IPS-18c (cell line): Measurements from ENCODE around the gene TMEM62.
"Not testable (repeated sequence)": the region's sequence is repeated elsewhere in the genome, so short reads cannot be mapped to it uniquely, and the experiment has no call there.

Source experiments
- H3K4me3 ChIP-seq: 2 replicates; pipeline ENCODE4 v1.7.0; 2013; ENCODE audit warnings: low read depth, mild to moderate bottlenecking, low read length, moderate library complexity; ENCODE audit not compliant: insufficient read depth
- H3K9me3 ChIP-seq: one replicate; pipeline ENCODE4 v1.6.1; 2013; ENCODE audit warnings: mild to moderate bottlenecking, low read length, moderate library complexity; ENCODE audit not compliant: control insufficient read depth, insufficient read depth

TMEM62 gene

DNA sequence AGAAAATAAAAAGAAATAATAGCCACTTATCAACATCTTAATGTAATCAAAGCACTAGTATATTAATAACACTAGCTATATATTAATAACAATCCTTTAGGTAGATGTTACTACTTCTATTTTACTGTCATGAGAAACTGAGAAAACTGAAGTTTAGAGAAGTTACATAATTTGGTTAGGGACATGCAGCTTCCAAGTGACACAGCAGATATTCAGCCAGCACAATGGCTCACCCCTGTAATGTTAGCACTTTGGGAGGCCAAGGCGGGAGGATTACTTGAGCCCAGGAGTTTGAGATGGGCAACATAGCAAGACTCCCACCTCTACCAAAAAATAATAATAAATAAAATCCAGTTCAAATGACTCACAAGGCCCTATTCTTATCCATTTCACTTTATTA lies 25.6 kb upstream of the TMEM62 start:
- H3K4me3 ChIP-seq, result no peak overlapping the region
- H3K9me3 ChIP-seq, result no peaks in the 10 kb centered on the region

DNA sequence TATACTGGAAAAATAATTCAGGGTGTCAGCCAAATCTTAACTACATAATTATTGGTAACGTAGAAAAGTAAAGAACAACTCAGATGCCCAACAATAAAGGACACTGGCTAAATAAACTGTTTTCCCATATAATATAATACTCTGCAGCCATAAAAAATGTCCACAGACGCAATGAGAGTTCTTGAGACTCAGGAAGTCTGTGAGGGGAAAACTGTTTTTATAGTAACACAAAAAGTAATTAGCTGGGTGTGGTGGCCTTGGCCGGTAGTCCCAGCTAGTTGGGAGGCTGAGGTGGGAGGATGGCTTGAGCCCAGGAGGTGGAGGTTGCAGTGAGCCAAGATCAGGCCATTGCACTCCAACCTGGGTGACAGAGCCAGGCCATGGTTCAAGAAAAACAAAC lies 22.0 kb upstream of the TMEM62 start:
- Histone ChIP-seq H3K9me3 (no peaks in the 10 kb centered on the region), H3K4me3 (no peak overlapping the region)

DNA sequence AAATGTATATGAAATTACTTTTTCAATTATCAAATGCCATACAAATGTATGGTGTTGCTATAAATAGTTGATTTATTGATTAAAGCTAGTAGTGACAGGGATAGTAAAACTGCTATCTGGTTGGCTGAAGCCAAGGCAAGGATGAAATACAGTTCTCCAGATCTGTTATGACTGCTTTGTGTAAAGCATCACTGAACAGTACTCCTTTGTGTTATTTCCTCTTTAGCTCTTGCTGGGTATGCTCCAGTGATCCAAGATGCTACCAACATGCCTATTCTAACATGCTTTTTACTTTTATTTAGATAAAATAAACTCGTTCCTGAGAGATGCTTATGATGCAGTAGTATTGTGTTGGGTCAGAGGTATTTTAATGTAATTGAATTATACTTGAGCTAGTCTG lies 15.1 kb upstream of the TMEM62 start:
- Histone ChIP-seq H3K9me3 (no peaks in the 10 kb centered on the region), H3K4me3 (no peak overlapping the region)

DNA sequence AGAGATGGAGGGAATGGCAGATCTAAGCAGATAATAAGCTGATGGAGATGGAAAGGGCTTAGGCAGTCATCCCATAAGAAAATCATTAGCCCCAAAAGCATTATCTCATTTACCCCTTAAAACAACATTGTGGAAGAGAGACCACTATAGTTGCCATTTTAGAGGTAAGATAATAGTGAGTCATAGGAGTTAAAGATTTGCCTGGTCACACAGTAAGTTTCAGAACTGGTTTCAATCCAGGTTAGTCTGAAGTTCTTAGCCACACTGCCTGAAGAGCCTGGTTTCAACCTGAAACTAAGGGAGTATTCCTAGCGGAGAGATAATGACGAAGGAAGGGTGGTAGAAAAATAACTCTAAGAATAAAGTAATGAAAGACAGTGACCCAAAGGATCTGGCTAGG lies 14.6 kb upstream of the TMEM62 start:
- no peaks in the 10 kb centered on the region for H3K9me3 ChIP-seq
- H3K4me3 ChIP-seq, result no peak overlapping the region

DNA sequence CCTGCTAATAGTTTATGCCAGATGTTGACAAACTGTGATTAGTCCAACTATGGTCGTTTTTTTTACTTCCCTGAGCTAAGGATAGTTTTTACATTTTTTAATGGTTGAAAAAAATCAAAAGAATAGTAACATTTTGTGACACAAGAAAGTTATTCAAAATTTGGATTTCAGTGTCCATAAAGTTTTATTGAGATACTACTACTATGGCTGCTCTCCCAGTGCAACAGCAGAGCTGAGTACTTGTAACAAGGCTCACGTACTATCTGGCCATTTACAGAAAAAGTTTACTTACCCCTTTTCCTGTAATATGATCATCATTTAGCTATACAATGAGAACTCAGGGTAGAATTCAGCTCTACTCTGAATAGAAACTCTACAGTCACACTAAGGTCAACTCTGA lies 11.5 kb upstream of the TMEM62 start:
- Histone ChIP-seq H3K9me3 (no peaks in the 10 kb centered on the region), H3K4me3 (no peak overlapping the region)

DNA sequence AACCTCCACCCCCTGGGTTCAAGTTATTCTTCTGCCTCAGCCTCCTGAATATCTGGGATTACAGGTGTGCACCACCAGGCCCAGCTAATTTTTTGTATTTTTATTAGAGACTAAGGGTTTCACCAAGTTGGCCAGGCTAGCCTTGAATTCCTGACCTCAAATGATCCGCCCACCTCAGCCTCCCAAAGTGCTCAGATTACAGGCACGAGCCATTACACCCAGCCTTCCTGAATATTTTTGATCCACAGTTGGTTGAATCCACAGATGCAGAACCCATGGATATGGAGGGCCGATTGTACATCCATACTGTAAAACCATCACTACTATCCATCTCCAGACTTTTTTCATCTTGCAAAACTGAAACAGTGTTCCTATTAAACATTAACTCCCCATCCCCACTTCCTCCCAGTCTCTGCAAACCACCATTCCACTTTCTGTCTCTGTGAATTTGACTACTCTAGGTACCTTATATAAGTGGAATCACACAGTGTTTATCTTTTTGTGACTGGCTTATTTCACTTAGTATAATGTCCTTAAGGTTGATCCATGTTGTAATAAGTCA lies 8.2 kb upstream of the TMEM62 start:
- no peaks in the 10 kb centered on the region for H3K9me3 ChIP-seq
- H3K4me3 ChIP-seq, result no peak overlapping the region

DNA sequence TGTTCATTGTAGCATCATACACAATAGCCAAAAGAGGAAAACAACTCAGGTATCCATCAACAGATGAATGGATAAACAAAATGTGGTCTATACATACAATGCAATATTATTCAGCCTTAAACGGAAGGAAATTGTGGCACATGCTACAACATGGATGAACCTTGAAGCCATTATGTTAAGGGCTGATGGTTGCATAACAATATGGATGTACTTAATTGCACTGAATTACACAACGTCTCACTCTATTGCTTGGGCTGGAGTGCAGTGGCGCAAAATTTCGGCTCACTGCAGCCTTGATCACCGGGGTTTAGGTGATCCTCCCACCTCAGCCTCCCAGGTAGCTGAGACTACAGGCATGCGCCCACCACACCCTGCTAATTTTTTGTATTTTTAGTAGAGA lies 7.0 kb upstream of the TMEM62 start:
- Histone ChIP-seq H3K4me3 (no peak overlapping the region), H3K9me3 (no peaks in the 10 kb centered on the region)

DNA sequence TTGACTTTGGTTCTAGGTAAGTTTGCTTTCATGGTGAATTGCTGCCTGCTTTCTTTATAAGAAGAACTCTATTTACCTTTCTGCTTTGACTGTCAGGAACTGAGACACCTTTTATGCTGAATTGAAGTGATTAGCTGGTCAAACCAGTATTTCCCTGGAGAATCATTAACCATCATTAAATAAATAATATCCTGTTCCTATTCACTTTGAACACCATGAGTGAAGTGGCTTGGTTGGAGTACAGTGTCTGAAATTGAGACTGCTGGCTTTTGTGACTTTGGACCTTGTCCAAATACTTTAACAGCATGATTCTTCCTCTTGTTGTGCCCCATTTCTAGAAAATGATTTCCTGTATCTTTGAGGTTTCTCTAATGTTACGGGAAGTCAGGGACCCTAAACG lies 5.6 kb upstream of the TMEM62 start:
- Histone ChIP-seq H3K9me3 (no peaks in the 10 kb centered on the region), H3K4me3 (no peak overlapping the region)

DNA sequence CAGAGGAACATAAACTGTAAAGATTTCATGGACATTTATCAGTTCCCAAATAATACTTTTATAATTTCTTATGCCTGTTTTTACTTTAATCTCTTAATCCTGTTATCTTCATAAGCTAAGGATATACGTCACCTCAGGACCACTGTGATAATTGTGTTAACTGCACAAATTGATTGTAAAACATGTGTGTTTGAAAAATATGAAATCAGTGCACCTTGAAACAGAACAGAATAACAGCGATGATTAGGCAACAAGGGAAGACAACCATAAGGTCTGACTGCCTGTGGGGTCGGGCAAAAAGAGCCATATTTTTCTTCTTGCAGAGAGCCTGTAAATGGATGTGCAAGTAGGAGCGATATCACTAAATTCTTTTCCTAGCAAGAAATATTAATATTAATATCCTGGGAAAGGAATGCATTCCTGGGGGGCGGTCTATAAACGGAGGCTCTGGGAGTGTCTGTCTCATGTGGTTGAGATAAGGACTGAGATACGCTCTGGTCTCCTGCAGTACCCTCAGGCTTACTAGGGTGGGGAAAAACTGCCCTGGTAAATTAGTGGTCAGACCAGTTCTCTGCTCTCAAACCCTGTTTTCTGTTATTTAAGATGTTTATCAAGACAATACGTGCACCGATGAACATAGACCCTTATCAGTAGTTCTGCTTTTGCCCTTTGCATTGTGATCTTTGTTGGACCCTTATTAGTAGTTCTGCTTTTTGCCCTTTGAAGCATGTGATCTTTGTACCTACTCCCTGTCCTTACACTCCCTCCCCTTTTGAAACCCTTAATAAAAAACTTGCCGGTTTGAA lies 5.0 kb upstream of the TMEM62 start:
- H3K9me3 ChIP-seq, H3K4me3 ChIP-seq: not testable (repeated sequence)

DNA sequence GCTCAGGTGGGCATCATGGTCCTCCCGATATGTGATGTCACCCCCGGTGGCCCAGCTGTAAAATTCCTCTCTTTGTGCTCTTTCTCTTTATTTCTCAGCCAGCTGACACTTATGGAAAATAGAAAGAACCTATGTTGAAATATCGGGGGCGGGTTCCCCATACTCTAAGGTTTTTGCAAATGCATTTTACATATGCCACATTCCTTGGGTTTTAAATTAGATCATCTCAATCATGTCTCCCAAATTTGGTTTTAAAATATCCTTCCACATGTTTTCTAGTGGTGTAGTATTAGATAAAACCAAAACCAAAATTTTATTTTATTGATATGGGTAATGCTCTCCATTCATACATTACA lies 4.4 kb upstream of the TMEM62 start:
- Histone ChIP-seq H3K4me3 (no peak overlapping the region), H3K9me3 (no peaks in the 10 kb centered on the region)

DNA sequence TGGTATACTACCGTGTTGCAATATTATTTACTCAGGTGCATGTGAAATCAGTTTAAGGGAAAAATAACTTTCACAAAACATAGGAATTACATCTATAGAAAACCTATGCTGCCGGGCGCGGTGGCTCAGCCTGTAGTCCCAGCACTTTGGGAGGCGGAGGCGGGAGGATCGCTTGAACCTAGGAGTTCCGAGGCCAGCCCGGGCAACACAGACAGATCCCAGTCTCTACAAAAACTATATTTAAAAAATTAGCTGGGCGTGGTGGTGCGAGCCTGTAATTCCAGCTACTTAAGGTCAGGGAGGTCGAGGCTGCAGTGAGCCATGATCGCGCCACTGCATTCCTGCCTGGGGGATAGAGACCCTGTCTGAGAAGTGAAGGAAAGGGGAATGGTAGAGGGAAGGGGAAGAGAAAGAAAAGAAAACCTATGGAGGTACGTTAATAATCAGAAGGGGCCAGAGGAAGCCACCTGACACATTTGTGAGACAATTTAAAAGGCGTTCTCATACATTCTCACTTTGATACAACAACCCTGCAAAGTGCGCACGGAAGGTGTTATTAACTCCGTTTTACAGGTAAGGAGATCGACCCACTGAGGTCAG lies 456 bp upstream of the TMEM62 start:
- Histone ChIP-seq H3K4me3 (peak overlapping the region; percentile 80), H3K9me3 (no peaks in the 10 kb centered on the region)

DNA sequence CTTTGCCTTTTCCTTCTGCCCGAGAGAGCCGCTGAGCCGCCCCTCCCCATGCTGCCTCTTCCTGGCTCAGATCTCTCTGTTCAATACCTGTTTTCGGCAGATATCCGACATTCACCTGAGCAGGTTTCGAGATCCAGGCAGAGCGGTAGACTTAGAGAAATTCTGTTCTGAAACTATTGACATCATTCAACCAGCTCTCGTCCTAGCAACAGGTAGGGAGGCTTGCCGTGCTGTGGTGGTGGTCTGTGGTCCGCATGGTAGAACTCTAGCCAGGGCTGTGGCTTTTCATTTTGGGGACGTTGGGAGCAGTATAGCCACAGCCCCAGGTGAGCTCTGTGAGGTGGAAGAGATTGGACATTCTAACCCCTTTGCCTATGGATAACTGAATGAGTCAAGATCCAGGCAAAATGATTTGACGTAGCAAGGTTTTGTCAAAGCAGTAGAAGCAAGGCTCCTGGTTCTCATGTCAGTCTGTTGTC lies 810 bp downstream of the TMEM62 start:
- Histone ChIP-seq H3K9me3 (no peaks in the 10 kb centered on the region), H3K4me3 (peak overlapping the region; percentile 80)

DNA sequence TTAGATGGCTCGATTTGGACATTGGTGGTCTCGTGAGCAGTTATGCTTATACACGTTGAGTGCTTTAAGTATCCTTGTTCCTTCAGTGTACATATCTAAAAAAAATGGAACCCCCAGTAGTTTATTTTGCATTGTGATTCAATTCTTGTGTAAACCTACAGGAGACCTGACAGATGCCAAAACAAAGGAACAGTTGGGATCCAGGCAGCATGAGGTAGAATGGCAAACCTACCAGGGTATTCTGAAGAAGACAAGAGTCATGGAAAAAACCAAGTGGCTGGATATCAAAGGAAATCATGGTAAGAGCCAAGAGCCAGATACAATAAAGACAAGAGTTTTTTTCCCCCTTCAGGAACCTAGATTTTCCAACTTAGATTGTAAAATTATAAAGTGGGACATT lies 2.0 kb downstream of the TMEM62 start:
- Histone ChIP-seq H3K9me3 (no peaks in the 10 kb centered on the region), H3K4me3 (no peak overlapping the region)

DNA sequence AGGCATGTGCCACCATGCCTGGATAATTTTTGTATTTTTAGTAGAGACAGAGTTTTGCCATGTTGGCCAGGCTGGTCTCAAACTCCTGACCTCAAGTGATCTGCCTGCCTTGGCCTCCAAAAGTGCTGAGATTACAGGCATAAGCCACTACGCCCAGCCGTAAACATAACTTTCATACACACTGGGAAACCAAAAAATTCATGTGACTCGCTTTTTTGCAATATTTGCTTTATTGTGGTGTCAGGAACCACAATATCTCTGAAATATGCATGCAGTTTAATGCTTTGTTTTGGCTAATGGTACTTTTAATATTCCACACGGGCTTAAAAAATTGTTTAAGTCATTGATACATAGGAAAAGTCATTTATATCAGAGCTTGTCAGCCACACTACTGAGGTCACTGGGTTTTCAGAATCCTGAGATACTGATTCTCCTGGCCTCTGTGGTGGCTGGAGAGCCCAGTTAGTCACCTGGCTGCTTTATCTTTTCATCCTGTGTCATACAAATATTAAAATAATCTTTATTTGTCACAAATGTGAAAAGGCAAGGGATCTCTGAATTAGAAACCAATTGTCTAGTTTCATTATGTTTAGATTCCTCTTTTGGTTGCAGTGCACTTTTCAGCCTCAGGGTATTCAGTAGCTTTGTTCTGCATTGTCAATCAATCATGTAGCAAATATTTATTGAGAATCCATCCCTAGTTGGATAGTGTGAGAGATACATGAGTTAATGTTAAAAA lies 10.0 kb downstream of the TMEM62 start:
- H3K9me3 ChIP-seq, result no peaks in the 10 kb centered on the region

DNA sequence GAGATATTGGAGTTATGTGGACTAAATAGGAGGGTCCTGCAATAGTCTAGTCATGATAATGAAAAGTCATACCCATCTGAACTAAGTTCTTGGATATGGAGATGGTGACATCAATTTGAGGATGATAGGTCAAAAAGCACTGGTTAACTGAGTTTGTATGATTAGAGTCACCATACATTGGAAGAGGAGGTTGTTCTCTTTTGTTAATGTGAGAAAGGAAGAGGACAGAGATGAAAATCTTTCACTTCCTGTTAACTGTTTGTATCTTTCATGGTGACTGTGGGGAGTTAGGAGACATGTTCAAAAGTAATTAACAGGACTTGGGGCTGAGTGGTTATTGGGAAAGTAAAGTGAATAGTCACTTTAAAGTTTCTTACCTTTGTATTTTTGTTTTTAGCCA lies 11.1 kb downstream of the TMEM62 start:
- H3K4me3 ChIP-seq, result no peak overlapping the region
- no peaks in the 10 kb centered on the region for H3K9me3 ChIP-seq

More for the DNA sequence above, 10.0 kb downstream of the TMEM62 start:
- H3K4me3 ChIP-seq, result no peak overlapping the region

DNA sequence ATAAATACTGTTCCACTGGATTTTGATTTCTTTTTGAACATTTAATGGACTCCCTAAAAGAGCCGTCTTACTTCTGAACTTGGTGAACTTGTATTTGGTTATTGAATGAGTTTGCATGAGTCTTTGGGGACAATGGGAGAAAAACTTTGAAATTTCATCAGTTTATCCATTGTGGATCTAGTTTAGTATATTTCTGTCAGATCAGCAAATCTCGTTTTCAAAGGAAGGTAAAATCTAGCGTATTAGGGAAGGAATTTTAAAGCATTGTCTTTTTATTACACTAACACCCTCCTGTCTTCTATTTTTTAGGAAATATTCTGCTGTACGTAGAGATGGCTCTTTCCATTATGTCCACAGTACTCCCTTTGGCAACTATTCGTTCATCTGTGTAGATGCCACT lies 12.8 kb downstream of the TMEM62 start:
- Histone ChIP-seq H3K9me3 (no peaks in the 10 kb centered on the region), H3K4me3 (no peak overlapping the region)

DNA sequence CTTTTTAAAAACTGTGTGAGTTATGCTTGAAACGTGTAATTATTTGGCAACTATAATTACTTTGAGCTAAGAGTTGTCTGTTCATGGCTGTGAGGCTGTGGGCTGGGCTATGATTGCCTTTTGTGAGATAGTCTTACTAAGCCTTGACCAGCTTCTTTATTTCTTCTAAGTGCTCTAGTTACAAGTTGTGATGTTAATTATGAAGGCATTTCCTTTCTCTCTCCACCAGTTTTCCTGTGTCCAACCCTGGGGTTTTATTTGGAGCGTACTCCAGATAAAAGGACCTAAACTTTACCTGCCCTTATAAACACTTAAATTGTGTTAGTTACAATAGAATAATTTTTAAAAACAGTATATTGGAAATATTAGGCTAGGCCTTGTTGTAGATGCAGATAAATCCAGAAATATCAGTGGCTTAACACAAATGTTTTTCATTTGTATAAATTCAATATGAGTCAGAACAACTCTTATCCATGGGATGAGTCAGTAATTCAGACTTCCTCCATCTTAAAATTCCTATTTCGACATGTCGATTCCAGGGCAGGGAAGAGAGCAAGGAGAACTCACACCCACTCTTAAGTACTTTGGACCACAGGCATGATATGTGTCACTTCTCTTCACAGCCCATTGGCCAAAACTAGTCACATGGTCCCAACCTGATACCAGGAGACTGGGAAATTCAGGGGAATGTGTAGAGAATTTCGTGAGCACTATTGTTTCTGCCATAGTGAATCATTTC lies 17.0 kb downstream of the TMEM62 start:
- H3K4me3 ChIP-seq, result no peak overlapping the region

More for the DNA sequence above, 17.0 kb downstream of the TMEM62 start:
- H3K9me3 ChIP-seq, result no peaks in the 10 kb centered on the region
